Thyroid gland (tissue), 4 donors: ENCODE results near the gene CBLC. TPM values are rescaled to one million over a fixed set of nuclear protein-coding genes. Genes with fewer than 3 reads are reported as not detected.

Experiments
- DNase-seq, 2 donors: peaks; one replicate each; pipeline ENCODE4 v3.0.0-alpha.2; 2019
- H3K27ac ChIP-seq, 3 donors: fragments of 200-600 bp; sonication (generic); 1 replicate in 2 of 3; 2 replicates in 1 of 3; pipeline ENCODE4 v1.5.1; 2016 to 2019; ENCODE audit warnings: mild to moderate bottlenecking in 1 of 3, moderate library complexity in 1 of 3
- H3K27me3 ChIP-seq: fragments of 200-600 bp; sonication (generic); one replicate; pipeline ENCODE4 v1.5.1; 2019
- H3K36me3 ChIP-seq, 2 donors: fragments of 200-600 bp; sonication (generic); one replicate each; pipeline ENCODE4 v1.5.1; 2016 to 2019
- H3K4me1 ChIP-seq, 2 donors: fragments of 200-600 bp; sonication (generic); one replicate each; pipeline ENCODE4 v1.5.1; 2017 to 2019
- H3K4me3 ChIP-seq, 3 donors: fragments of 200-600 bp; sonication (generic); replicated peaks in 1 of 3; 1 replicate in 2 of 3; 2 replicates in 1 of 3; pipeline ENCODE4 v1.5.1; 2016; ENCODE audit warnings: mild to moderate bottlenecking in 1 of 3
- H3K9me3 ChIP-seq: fragments of 200-600 bp; sonication (generic); one replicate; pipeline ENCODE4 v1.5.1; 2017
- CTCF ChIP-seq, 6 experiments: fragments of 200-600 bp in 3 of 6; fragments of 450-650 bp in 3 of 6; sonication (generic) in 3 of 6; IDR thresholded peaks; one replicate each; pipeline ENCODE4 v1.5.1; 2016 to 2019; ENCODE audit warnings: antibody characterized with exemption in 6 of 6, mild to moderate bottlenecking in 2 of 6, inconsistent platforms in 1 of 6, moderate library complexity in 1 of 6
- POLR2A ChIP-seq, 2 donors: fragments of 450-650 bp; IDR thresholded peaks; one replicate each; pipeline ENCODE4 v1.6.1; 2017; ENCODE audit warnings: antibody characterized with exemption in 2 of 2, mild to moderate bottlenecking in 2 of 2, moderate library complexity in 1 of 2
- WGBS, 2 donors: methylation state at CpG; one replicate each; pipeline ENCODE4 v1.1.5; 2017; 5-methylcytosine and 5-hydroxymethylcytosine counted together
- intact Hi-C: fragments of 100-400 bp; cut with DNase I; formaldehyde crosslinking; loops from one replicate; pipeline ENCODE4 v1.15.1; 2023
- total RNA-seq, 4 donors: library from RNA; depleted of rRNA; stranded (reverse); fragments of >200 nt; gene quantifications; one replicate each; pipeline ENCODE4 v1.2.3, GENCODE V29; 2016

The CBLC gene
- total RNA-seq, 4 donors from 2014 or later, result 2.0 to 5.6 (median 3.1) TPM

GRCh38 chr19:44783545-44783944 lies 5.9 kb downstream of the CBLC start:
- peaks cover 0 to 3% of the 10 kb centered on the region in 2 donors for H3K4me1 ChIP-seq
- H3K4me3 ChIP-seq, result no peak overlapping the region
- intact Hi-C loops, result loop anchor here (10.0 kb wide), 2 partner anchors 171 to 209 kb away; partner anchors contain the start of gene CLPTM1
- no peaks in the 10 kb centered on the region for H3K36me3 ChIP-seq
- DNase-seq, result no peak
- H3K27ac ChIP-seq, result no peak overlapping the region
- 97% methylated on average over 4 of the region's 4 CpGs for WGBS, 2 donors
- no peaks in the 10 kb centered on the region for H3K27me3 ChIP-seq
- H3K9me3 ChIP-seq, result no peaks in the 10 kb centered on the region
- TF ChIP-seq POLR2A (IDR thresholded peaks at IDR 0.05), result no peak
- TF ChIP-seq CTCF (IDR thresholded peaks at IDR 0.05), result no peak

GRCh38 chr19:44785271-44785670 lies 7.6 kb downstream of the CBLC start:
- no peaks in the 10 kb centered on the region for H3K27me3 ChIP-seq
- no peak overlapping the region for H3K27ac ChIP-seq
- intact Hi-C loops, result loop anchor here (10.0 kb wide), 2 partner anchors 170 to 210 kb away; partner anchors contain the start of gene CLPTM1
- H3K36me3 ChIP-seq, result no peaks in the 10 kb centered on the region
- 79 to 84% methylated on average over 3 of the region's 3 CpGs for whole genome bisulfite sequencing, 2 donors
- H3K4me1 ChIP-seq, result peaks cover 0 to 3% of the 10 kb centered on the region in 2 donors
- no peak for DNase-seq
- no peaks in the 10 kb centered on the region for H3K9me3 ChIP-seq
- TF ChIP-seq CTCF (IDR thresholded peaks at IDR 0.05) (no peak), POLR2A (IDR thresholded peaks at IDR 0.05) (no peak)
- no peak overlapping the region for H3K4me3 ChIP-seq

GRCh38 chr19:44785993-44786392 lies 8.3 kb downstream of the CBLC start:
- intact Hi-C loops, result loop anchor here (10.0 kb wide), 2 partner anchors 169 to 211 kb away; partner anchors contain the start of gene CLPTM1
- Histone ChIP-seq H3K36me3 (no peaks in the 10 kb centered on the region), H3K9me3 (no peaks in the 10 kb centered on the region), H3K27ac (no peak overlapping the region), H3K4me3 (no peak overlapping the region), H3K4me1 (peaks cover 0 to 3% of the 10 kb centered on the region in 2 donors), H3K27me3 (no peaks in the 10 kb centered on the region)
- TF ChIP-seq POLR2A (IDR thresholded peaks at IDR 0.05) (no peak), CTCF (IDR thresholded peaks at IDR 0.05) (no peak)
- WGBS, 2 donors, result 92 to 94% methylated on average over 15 of the region's 15 CpGs
- DNase-seq, result no peak

- intact Hi-C loops, result loop anchor here (10.0 kb wide), 2 partner anchors 166 to 214 kb away; partner anchors contain the start of gene CLPTM1
- TF ChIP-seq CTCF (IDR thresholded peaks at IDR 0.05), result no peak
- no peak for TF ChIP-seq POLR2A (IDR thresholded peaks at IDR 0.05)
- peaks cover 0 to 3% of the 10 kb centered on the region in 2 donors for H3K4me1 ChIP-seq
- no peaks in the 10 kb centered on the region for H3K27me3 ChIP-seq
- H3K36me3 ChIP-seq, result no peaks in the 10 kb centered on the region
- H3K27ac ChIP-seq, result no peak overlapping the region
- DNase-seq, result no peak
- H3K9me3 ChIP-seq, result no peaks in the 10 kb centered on the region
- WGBS, 2 donors, result 91 to 98% methylated on average over 6 of the region's 6 CpGs
- H3K4me3 ChIP-seq, result no peak overlapping the region
Observed at GRCh38 chr19:44788971-44789370, 11.3 kb downstream of the CBLC start.

GRCh38 chr19:44789943-44790483 lies 12.3 kb downstream of the CBLC start:
- Histone ChIP-seq H3K9me3 (no peaks in the 10 kb centered on the region), H3K27me3 (no peaks in the 10 kb centered on the region), H3K4me1 (no peaks in the 10 kb centered on the region), H3K36me3 (no peaks in the 10 kb centered on the region), H3K4me3 (no peak overlapping the region), H3K27ac (no peak overlapping the region)
- intact Hi-C loops, result loop anchor here (10.0 kb wide), 2 partner anchors 165 to 215 kb away; partner anchors contain the start of gene CLPTM1
- DNase-seq, result no peak
- TF ChIP-seq POLR2A (IDR thresholded peaks at IDR 0.05), result no peak
- 84 to 89% methylated on average over 8 to 13 of the region's 13 CpGs for WGBS, 2 donors
